Mononuclear cell (primary cell): Measurements from ENCODE around the gene PIGL. TPM values are rescaled to one million over a fixed set of nuclear protein-coding genes. Genes with fewer than 3 reads are reported as not detected.
"Not testable (repeated sequence)": the region's sequence is repeated elsewhere in the genome, so short reads cannot be mapped to it uniquely, and the experiment has no call there.

Experiments
- H3K27me3 ChIP-seq: 2 replicates; pipeline ENCODE4 v1.6.0; 2011; ENCODE audit warnings: low read length, control low read depth; ENCODE audit not compliant: insufficient read depth
- H3K4me1 ChIP-seq: 2 replicates; pipeline ENCODE4 v1.5.1; 2011; ENCODE audit warnings: mild to moderate bottlenecking, low read length, control low read depth; ENCODE audit not compliant: insufficient read depth
- H3K4me3 ChIP-seq: 2 replicates; pipeline ENCODE4 v1.5.1; 2011; ENCODE audit warnings: mild to moderate bottlenecking, low read length, moderate library complexity
- H3K9me3 ChIP-seq: 2 replicates; pipeline ENCODE4 v1.5.1; 2011; ENCODE audit warnings: low read depth, mild to moderate bottlenecking, control low read depth, low read length
- total RNA-seq: library from RNA; depleted of rRNA; stranded (reverse); fragments of >200 nt; gene quantifications from one replicate; pipeline ENCODE4 v1.2.3, GENCODE V29; 2012

Gene PIGL
- total RNA-seq, 1 donor, result 30.0 TPM

GRCh38 chr17:16212793-16213192 is 4.2 kb upstream of the PIGL start:
- H3K4me3 ChIP-seq, result no peak overlapping the region
- H3K9me3 ChIP-seq, result no peaks in the 10 kb centered on the region
- no peaks in the 10 kb centered on the region for H3K27me3 ChIP-seq
- H3K4me1 ChIP-seq, result peaks cover 36% of the 10 kb centered on the region

DNA sequence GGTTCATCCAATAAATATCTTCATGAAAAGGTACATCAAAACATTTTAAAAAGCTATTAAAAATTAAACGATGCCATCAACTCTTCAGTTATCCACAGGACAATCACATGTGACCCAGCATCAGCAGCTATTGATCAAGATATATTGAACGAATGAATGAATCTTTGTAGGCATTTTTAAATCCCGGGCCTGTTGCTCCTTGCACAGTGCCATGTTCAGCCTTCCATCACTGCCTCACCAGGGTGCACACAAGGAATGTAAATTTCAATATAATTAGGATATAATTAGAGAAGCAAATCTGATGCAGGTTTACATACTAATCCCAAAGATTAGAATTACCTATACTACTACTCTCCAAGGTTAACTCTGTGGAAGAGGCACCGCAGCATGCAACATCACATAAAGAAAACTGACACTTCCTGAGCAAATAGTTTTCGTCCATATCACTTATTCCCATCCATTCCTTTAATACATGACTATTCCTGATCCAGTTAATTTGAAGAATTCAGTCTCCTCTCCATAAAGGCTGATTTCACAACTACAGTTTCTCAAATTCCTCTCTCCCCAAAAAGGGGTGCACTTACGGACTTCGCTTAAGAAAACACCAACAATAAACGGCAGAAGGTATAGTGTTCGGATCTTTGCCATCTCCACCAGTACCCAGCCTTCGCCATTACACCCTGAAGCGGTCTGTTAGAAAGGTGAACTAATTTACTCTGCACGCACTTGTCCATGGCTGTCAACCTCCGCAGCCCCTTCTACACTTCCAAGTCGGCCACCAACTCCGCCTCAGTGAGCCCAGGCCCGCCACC is 2.6 kb upstream of the PIGL start:
- Histone ChIP-seq H3K9me3 (no peaks in the 10 kb centered on the region), H3K4me3 (peak overlapping the region; percentile 96), H3K4me1 (peaks cover 37% of the 10 kb centered on the region), H3K27me3 (no peaks in the 10 kb centered on the region)

DNA sequence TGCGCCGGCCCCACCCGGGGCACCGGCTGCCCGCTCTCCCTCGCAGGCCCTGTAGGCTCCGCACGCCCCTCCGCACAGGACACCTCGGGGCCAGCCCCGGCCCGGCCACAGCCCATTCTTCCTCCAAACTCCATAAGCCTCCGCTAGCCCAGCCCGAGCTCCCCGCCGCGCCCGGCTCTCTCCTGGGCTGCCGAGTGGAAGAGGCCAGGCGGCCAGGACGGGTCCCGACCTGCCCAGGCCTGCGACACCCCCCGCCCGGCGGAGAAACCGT is 2.1 kb upstream of the PIGL start:
- Histone ChIP-seq H3K9me3 (no peaks in the 10 kb centered on the region), H3K4me3 (peak overlapping the region; percentile 96), H3K27me3 (no peaks in the 10 kb centered on the region), H3K4me1 (peaks cover 37% of the 10 kb centered on the region)

DNA sequence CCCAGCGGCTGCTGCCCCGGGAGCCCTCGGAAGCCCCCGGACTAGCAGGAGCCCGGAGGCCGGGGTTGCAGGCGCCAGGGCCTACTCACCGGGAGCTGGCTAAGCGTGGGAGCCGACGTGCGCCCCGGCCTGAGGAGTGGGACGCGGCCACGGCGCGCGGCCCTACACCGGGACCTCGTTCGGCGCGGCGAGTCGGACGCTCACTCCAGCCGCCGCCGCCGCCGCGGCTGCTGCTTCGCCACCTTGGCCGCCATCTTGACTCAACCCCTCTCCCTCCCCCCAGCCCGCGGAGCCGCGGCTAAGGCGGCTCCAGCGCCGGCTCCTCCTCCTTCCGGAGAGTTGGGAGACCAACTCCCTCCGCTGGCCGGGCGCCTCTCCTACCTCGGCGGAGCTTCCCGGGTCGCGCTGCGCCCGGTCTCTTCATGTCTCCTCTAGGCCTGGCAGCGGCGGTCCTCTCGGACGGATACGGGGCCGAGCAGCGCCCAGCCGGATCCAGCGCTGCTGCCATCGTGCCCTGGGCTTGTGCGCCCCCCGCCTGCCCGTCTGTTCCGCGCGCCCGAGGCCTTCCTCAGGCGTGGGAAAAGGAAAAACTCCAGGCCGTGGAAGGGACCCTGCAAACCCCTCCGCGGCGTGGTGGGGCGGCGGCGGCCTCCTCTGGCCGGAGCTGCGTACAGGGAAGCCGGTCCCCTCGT is 1.6 kb upstream of the PIGL start, which contains the start of gene NCOR1:
TSS of gene NCOR1 (minus strand) at position 262 of the 692 bp plus-strand sequence. CDS start 20,965 bp downstream, outside the sequence.
- Histone ChIP-seq H3K4me3 (peak within 1 kb of the TSS; percentile 96), H3K9me3 (no peaks in the 10 kb centered on the region), H3K27me3 (no peaks in the 10 kb centered on the region), H3K4me1 (peaks cover 37% of the 10 kb centered on the region)

GRCh38 chr17:16215965-16216316 is 1.1 kb upstream of the PIGL start:
- Histone ChIP-seq H3K4me1 (peaks cover 37% of the 10 kb centered on the region), H3K9me3 (no peaks in the 10 kb centered on the region)

GRCh38 chr17:16216341-16217001 is 539 bp upstream of the PIGL start:
- not testable (repeated sequence) for H3K27me3 ChIP-seq, H3K9me3 ChIP-seq
- Histone ChIP-seq H3K4me1 (peaks cover 37% of the 10 kb centered on the region), H3K4me3 (peak overlapping the region; percentile 96)

More at GRCh38 chr17:16215965-16216316, 1.1 kb upstream of the PIGL start:
- Histone ChIP-seq H3K27me3 (no peaks in the 10 kb centered on the region), H3K4me3 (peak overlapping the region; percentile 96)

- no peak overlapping the region for H3K4me3 ChIP-seq
Observed at GRCh38 chr17:16222406-16222805, 5.4 kb downstream of the PIGL start.

DNA sequence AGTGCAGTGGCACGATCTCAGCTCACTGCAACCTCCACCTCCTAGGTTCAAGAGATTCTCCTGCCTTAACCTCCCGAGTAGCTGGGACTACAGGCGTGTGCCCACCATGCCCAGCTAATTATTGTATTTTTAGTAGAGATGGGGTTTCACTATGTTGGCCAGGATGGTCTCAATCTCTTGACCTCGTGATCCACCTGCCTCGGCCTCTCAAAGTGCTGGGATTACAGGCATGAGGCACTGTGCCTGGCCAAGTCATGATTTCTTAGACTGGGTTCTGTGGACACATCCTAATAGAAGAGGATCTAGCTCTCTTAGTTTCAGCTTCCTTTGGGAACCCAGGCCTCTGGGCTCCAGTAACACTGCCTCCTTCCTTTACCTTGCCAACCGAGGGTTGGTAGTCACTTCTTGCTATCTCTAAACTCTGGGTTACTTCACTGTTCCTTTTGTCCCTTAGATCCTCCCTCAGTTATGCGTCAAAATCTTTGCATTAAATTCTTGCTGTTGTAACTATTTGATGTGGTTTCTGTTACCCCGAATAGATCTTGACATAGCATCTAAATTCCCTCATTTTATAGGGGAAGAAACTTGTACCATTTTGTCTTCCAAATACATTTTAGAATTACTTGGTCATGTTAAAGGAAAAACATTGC is 13.0 kb downstream of the PIGL start:
- H3K4me1 ChIP-seq, result peaks cover 13% of the 10 kb centered on the region
- not testable (repeated sequence) for H3K9me3 ChIP-seq, H3K27me3 ChIP-seq, H3K4me3 ChIP-seq

More at GRCh38 chr17:16222406-16222805, 5.4 kb downstream of the PIGL start:
- H3K27me3 ChIP-seq, result no peaks in the 10 kb centered on the region
- H3K4me1 ChIP-seq, result peaks cover 4% of the 10 kb centered on the region
- H3K9me3 ChIP-seq, result no peaks in the 10 kb centered on the region

DNA sequence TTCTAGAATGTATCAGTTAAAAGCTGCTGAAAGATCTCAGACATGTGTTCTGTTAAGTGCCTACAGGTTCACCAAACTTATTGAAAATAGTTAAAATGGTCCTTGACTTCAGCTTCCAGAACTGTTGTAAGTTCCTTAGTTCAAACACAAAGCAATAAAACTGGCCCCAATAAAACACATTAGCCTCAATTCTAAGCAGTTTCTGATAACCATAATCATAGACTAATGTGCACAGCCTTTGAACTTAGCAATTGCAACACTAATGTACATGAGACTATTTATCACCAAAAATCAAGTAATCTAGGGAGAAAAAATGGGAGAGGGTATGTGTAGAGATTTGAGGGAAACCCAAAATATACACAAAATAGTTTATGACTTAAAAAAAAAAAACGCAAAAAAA is 15.4 kb downstream of the PIGL start:
- Histone ChIP-seq H3K27me3 (no peaks in the 10 kb centered on the region), H3K4me1 (peaks cover 13% of the 10 kb centered on the region), H3K9me3 (no peaks in the 10 kb centered on the region), H3K4me3 (no peak overlapping the region)

DNA sequence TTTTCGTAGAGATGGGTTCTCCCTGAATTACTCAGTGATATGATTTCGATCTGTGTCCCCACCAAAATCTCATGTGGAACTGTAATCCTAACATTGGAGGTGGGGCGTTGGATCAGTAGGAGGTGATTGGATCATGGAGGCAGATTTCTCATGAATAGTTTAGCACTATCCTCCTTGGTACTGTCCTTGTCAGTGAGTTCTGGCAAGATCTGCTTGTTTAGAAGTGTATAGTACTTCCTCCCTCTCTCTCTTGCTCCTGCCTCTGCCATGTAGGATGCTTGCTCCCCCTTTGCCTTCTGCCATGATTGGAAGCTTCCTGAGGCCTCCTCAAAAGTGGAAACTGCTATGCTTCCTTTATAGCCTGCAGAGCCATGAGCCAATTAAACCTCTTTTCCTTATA is 22.9 kb downstream of the PIGL start:
- H3K27me3 ChIP-seq, result no peaks in the 10 kb centered on the region

DNA sequence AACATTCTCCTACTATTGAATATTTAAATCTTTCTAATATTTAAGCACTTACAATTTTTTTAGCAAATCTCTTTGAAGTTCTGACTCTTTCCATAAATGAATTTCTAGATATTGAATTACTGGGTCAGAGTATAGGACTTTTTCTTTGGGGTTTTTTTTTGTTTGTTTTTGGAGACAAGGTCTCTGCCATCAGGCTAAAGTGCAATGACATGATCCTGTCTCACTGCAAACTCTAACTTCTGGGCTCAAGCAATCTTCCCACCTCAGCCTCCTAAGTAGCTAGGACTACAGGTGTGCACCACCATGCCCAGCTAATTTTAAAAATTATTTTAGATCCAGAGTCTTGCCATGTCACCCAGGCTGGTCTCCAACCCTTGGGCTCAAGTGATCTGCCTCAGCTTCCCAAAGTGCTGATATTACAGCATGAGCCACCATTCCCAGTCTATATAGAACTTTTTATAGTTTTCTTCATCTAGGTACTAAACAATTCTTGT is 24.9 kb downstream of the PIGL start:
- Histone ChIP-seq H3K27me3 (no peaks in the 10 kb centered on the region), H3K9me3 (no peaks in the 10 kb centered on the region), H3K4me3 (no peak overlapping the region), H3K4me1 (no peaks in the 10 kb centered on the region)

More for the DNA sequence above, 22.9 kb downstream of the PIGL start:
- Histone ChIP-seq H3K4me1 (no peaks in the 10 kb centered on the region), H3K4me3 (no peak overlapping the region), H3K9me3 (no peaks in the 10 kb centered on the region)

DNA sequence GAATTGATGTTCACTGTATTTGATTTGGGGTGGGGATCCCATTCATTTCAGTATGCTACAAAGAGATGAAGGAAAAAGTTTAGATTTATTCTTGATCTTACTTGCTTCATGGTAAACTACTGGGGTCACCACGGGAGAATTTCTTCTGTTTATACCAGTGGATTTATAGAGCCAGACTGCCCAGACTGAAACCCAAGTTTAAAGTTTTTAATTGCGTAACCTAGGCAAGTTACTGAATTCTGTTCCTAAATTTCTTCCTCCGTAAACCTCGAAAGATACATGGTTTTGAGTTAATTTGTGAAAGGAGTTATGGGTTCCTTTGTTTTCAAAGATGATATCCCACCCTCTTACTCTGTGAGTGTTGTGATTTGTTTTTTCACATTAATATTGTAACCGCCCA is 26.4 kb downstream of the PIGL start:
- no peaks in the 10 kb centered on the region for H3K9me3 ChIP-seq
- no peak overlapping the region for H3K4me3 ChIP-seq
- no peaks in the 10 kb centered on the region for H3K4me1 ChIP-seq
- no peaks in the 10 kb centered on the region for H3K27me3 ChIP-seq

GRCh38 chr17:16243801-16244567 is 27.0 kb downstream of the PIGL start:
- no peaks in the 10 kb centered on the region for H3K4me1 ChIP-seq
- no peaks in the 10 kb centered on the region for H3K27me3 ChIP-seq
- no peaks in the 10 kb centered on the region for H3K9me3 ChIP-seq
- H3K4me3 ChIP-seq, result no peak overlapping the region

- H3K4me1 ChIP-seq, result no peaks in the 10 kb centered on the region
- H3K27me3 ChIP-seq, result no peaks in the 10 kb centered on the region
- no peaks in the 10 kb centered on the region for H3K9me3 ChIP-seq
- H3K4me3 ChIP-seq, result no peak overlapping the region
Observed at GRCh38 chr17:16247586-16247984, 30.6 kb downstream of the PIGL start.
